Right lobe of liver (tissue), 4 donors: Measurements from ENCODE around the gene PDK2.

Experiments used
- POLR2A ChIP-seq: fragments of 450-650 bp; IDR thresholded peaks from one replicate; pipeline ENCODE4 v1.6.1; 2017; ENCODE audit warnings: antibody characterized with exemption, mild to moderate bottlenecking
- TF ChIP-seq, protein P1 (sequence below), 4 donors: fragments of 200-600 bp in 3 of 4; fragments of 450-650 bp in 1 of 4; IDR thresholded peaks; one replicate each; pipeline versions ENCODE4 v1.5.1 to v1.8.0; 2016 to 2022; ENCODE audit warnings: antibody characterized with exemption in 4 of 4, mild to moderate bottlenecking in 2 of 4
- donor health status: DM: no; HTN: no; CAD: no.
- donor health status: DM: no; HTN: no; CAD: no.
- donor health status: DM: no; HTN: yes; CAD: no.

DNA sequence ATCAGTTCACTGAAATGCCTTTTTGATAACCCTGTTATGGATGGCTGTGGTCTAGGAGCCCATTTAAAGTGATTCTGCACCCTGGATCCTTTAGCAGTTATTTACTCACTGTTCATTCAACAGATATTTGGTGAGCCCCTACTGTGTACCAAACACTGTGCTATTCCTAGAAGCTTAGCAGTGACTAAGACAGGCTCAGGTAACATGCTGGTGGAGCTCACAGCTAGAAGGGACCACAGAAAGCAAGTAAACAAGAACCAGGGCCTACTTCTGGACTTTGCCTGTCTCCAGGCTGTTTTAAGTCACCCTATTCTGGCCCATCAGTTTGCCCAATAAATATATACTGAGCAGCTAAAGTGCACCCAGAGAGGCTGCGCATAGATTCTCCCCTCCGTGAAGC, 28.2 kb upstream of the PDK2 start:
- TF ChIP-seq, protein P1, sequence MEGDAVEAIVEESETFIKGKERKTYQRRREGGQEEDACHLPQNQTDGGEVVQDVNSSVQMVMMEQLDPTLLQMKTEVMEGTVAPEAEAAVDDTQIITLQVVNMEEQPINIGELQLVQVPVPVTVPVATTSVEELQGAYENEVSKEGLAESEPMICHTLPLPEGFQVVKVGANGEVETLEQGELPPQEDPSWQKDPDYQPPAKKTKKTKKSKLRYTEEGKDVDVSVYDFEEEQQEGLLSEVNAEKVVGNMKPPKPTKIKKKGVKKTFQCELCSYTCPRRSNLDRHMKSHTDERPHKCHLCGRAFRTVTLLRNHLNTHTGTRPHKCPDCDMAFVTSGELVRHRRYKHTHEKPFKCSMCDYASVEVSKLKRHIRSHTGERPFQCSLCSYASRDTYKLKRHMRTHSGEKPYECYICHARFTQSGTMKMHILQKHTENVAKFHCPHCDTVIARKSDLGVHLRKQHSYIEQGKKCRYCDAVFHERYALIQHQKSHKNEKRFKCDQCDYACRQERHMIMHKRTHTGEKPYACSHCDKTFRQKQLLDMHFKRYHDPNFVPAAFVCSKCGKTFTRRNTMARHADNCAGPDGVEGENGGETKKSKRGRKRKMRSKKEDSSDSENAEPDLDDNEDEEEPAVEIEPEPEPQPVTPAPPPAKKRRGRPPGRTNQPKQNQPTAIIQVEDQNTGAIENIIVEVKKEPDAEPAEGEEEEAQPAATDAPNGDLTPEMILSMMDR (IDR thresholded peaks at IDR 0.05): no peak
- TF ChIP-seq POLR2A: no peak
